ENCODE measurements around the gene OGT.

Gene OGT

DNA sequence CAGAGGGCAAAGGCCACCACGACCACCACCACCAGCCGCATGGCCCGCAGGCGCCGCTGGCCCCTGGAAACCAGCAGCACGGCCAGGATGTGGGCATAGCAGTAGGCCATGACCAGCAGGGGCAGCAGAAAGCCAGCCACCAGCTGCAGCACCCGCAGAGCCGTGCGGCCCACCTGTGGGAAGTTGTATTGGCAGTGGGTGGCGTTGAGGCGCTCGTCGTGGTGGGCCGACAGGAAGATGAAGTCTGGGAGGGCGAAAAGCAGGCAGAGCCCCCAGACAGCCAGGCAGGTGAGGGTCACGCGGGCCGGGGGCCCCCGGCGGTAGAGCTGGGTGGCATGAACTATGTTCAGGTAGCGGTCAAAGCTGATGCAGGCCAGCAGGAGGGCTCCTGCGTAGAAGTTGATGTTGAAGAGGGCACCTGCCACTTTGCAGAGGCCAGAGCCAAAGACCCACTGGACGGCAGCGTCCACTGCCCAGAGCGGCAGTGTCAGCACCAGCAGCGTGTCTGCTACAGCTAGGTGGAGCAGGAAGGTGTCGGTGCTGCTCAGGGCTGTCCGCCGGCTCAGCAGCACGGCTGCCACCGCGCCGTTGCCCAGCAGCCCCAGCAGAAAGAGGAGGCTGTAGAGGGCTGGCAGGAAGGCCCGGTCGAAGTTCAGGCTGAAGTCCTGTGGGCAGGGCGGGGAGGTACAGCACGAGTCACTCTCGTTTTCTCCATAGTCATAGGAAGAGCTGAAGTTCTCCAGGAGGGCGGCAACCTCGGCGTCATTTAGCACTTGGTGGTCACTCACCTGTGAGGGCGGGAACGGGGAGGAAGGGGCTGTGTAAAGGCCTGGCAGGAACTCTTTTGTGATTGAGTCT lies 84.0 kb downstream of the OGT start:
- TF ChIP-seq, protein P1, sequence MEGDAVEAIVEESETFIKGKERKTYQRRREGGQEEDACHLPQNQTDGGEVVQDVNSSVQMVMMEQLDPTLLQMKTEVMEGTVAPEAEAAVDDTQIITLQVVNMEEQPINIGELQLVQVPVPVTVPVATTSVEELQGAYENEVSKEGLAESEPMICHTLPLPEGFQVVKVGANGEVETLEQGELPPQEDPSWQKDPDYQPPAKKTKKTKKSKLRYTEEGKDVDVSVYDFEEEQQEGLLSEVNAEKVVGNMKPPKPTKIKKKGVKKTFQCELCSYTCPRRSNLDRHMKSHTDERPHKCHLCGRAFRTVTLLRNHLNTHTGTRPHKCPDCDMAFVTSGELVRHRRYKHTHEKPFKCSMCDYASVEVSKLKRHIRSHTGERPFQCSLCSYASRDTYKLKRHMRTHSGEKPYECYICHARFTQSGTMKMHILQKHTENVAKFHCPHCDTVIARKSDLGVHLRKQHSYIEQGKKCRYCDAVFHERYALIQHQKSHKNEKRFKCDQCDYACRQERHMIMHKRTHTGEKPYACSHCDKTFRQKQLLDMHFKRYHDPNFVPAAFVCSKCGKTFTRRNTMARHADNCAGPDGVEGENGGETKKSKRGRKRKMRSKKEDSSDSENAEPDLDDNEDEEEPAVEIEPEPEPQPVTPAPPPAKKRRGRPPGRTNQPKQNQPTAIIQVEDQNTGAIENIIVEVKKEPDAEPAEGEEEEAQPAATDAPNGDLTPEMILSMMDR (conservative IDR thresholded peaks at IDR 0.05; ENCODE audit: low read length): no peak

DNA sequence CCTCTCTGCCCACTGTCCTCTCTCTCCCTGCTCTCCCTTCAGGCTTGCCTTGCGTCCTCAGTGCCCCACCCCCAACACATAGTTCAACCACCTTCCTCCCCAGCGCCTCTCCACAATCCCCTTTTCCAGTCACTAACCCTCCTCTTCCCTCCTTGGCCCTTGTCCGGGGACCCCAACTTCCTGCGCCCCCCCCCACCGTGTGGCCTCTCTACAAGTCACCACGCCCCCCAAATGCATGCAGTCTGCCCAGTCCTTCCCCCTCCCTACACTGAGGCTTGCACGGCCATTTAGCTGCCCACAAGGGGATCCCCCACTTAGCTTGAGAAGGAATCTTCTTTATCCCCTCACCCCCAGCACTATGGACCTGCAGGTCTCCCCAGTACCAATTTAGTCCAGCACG lies 84.8 kb downstream of the OGT start:
- DNase-seq (ENCODE audit: low read depth): no peak
- no peak overlapping the region for H3K4me3 ChIP-seq (ENCODE audit: low read length)
- TF ChIP-seq, protein P1 (conservative IDR thresholded peaks at IDR 0.05; ENCODE audit: low read length): no peak

More for the DNA sequence above, 84.0 kb downstream of the OGT start:
- DNase-seq (ENCODE audit: low read depth): no peak
- no peak overlapping the region for H3K4me3 ChIP-seq (ENCODE audit: low read length)

DNA sequence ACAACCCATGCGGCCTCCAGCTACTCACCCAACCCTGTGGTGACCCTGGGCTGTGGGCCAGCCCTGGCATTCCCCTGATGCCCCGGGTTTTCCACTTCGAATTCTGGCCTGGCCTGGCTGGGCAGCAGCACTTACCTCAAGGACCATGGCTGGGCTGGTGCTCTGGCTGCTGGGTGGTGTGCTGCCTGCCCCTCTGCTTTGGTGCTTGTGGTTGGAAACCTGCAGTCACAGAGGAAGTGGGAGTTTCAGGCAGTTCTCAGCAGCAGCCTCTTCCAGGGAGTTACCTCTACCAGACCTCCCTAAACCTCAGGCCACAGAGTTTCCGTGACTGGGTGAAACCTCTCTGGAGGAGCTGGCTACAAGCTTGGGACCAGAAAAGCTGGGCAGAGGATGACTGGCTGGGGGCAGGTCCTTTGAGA lies 85.4 kb downstream of the OGT start, which contains the start of gene CXCR3:
TSS of gene CXCR3 (minus strand) at position 209 of the 419 bp plus-strand sequence. CDS start at position 147, 62 bp downstream.
- TF ChIP-seq, protein P1 (conservative IDR thresholded peaks at IDR 0.05; ENCODE audit: low read length): no peak
- no peak for DNase-seq (ENCODE audit: low read depth)

DNA sequence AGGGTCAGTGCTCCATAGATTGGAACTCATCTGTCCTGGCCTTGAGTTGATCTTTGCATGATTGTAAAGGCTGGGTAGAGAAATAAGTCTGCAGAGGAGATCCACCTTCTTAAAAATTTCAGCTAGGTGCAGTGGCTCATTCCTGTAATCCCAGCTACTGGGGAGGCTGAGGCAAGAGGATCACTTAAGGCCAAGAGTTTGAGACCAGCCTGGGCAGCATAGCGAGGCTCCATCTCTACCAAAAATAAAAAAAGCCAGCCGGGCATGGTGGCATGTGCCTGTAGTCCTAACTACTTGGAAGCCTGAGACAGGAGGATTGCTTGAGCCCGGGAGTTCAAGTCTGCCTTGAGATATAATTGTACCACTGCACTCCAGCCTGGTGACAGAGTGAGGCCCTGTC lies 85.9 kb downstream of the OGT start:
- TF ChIP-seq, protein P1 (conservative IDR thresholded peaks at IDR 0.05; ENCODE audit: low read length): no peak
- H3K4me3 ChIP-seq (ENCODE audit: low read length): no peak overlapping the region
- DNase-seq (ENCODE audit: low read depth): no peak

More for the DNA sequence above, 85.4 kb downstream of the OGT start, which contains the start of gene CXCR3:
- H3K4me3 ChIP-seq (ENCODE audit: low read length): no peak within 1 kb of the TSS

DNA sequence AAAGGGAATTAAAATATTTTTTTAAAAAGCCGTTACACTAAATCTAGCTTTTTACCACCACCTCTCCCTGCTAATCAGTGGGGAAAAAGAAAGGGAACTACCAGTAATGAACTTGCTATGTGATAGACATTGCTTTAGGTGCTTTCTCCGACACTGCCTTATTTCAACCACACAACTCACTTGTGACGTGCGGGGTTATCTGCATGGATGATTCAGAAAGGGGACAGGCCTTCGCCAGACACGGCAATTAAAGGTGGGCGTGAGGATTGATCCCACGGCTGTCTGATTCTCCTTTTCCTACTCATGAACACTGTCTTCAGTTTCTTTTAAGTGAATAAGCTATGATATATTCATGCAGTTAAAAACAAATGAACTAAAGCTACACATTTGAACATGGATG lies 86.3 kb downstream of the OGT start:
- no peak for DNase-seq (ENCODE audit: low read depth)
- TF ChIP-seq, protein P1 (conservative IDR thresholded peaks at IDR 0.05; ENCODE audit: low read length): no peak
- no peak overlapping the region for H3K4me3 ChIP-seq (ENCODE audit: low read length)

DNA sequence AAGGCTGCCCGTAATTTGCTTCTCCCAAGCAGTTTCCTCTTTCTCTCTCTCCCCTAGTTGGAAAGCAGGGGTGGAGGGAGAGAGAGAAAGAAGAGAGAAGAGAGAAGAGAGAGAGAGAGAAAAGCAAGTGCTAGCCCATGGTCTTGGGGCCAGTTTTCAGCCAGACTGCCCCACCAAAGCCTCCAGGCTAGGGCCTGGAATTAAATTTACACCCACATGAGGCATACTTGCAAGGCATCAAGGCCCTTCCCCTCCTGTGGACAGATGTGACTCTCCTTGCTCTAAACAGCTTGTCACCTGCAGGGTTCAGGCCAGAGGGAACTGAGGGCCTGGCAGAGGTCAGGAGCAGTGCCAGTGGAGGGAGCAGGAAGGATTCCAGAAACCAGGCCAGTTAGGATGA lies 87.1 kb downstream of the OGT start:
- TF ChIP-seq, protein P1 (conservative IDR thresholded peaks at IDR 0.05; ENCODE audit: low read length): no peak
- H3K4me3 ChIP-seq (ENCODE audit: low read length): no peak overlapping the region
- DNase-seq (ENCODE audit: low read depth): no peak

DNA sequence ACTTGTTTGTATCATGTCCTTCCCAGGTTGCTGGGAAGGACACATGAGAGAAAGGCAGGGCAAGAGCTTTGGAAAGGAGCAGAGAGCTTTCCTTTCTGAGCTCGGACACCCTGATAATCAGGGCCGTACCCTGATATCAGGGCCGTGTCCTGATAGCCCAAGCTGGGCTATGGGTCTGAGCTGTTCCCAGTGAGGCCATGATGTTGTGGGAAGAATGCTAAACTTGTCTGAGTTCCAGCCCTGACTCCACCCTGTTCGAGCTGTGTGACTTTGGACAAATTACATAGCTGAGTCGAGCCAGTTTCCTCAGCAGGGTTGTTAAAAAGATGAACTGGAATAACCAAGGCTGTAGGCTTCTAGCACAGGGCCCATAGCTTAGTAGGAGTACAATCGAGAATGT lies 88.7 kb downstream of the OGT start:
- H3K4me3 ChIP-seq (ENCODE audit: low read length): no peak overlapping the region
- peak; percentile 39 for DNase-seq (ENCODE audit: low read depth)
- TF ChIP-seq, protein P1 (conservative IDR thresholded peaks at IDR 0.05; ENCODE audit: low read length): no peak

Data from AG10803 (cell line).